Measurements from ENCODE around the gene BTG4. TPM values are rescaled to one million over a fixed set of nuclear protein-coding genes. Genes with fewer than 3 reads are reported as not detected.

Gene BTG4
- total RNA-seq, 1 donor from 2014 or later, result not detected

GRCh38 chr11:111540114-111540936 lies 28.1 kb upstream of the BTG4 start, which contains the start of gene LAYN:
Gene LAYN (plus strand): TSS chr11:111540720. CDS start chr11:111540844, 124 bp downstream.
- intact Hi-C loops (cut with DNase I), result no loop called here

GRCh38 chr11:111539426-111540113 lies 27.4 kb upstream of the BTG4 start:
- intact Hi-C loops (cut with DNase I), result no loop called here
- no peak for TF ChIP-seq CTCF (IDR thresholded peaks at IDR 0.05)
- Histone ChIP-seq H3K4me1 (peaks cover 0 to 14% of the 10 kb centered on the region in 2 donors), H3K36me3 (peaks cover 0 to 7% of the 10 kb centered on the region in 2 donors), H3K27me3 (no peaks in the 10 kb centered on the region), H3K27ac (peak overlapping the region in 1 of 2 donors; percentile 93), H3K9me3 (no peaks in the 10 kb centered on the region), H3K4me3 (peak overlapping the region; percentile 71 to 83)
- DNase-seq (ENCODE audit: low spot score in 2 of 2), result no peak

More at GRCh38 chr11:111540114-111540936, 28.1 kb upstream of the BTG4 start, which contains the start of gene LAYN:
- Histone ChIP-seq H3K9me3 (no peaks in the 10 kb centered on the region), H3K27me3 (no peaks in the 10 kb centered on the region), H3K4me1 (peaks cover 0 to 14% of the 10 kb centered on the region in 2 donors), H3K27ac (peak within 1 kb of the TSS; percentile 86 to 93), H3K4me3 (peak within 1 kb of the TSS; percentile 71 to 83), H3K36me3 (peaks cover 0 to 9% of the 10 kb centered on the region in 2 donors)
- peak in 1 of 2 donors; percentile 82 for DNase-seq (ENCODE audit: low spot score in 2 of 2)
- no peak for TF ChIP-seq CTCF (IDR thresholded peaks at IDR 0.05)

- no peaks in the 10 kb centered on the region for H3K36me3 ChIP-seq
- TF ChIP-seq CTCF (IDR thresholded peaks at IDR 0.05), result no peak
- H3K4me3 ChIP-seq, result no peak overlapping the region
- peaks cover 0 to 14% of the 10 kb centered on the region in 2 donors for H3K4me1 ChIP-seq
- H3K27ac ChIP-seq, result no peak overlapping the region
- H3K9me3 ChIP-seq, result no peaks in the 10 kb centered on the region
- intact Hi-C loops (cut with DNase I), result no loop called here
- no peaks in the 10 kb centered on the region for H3K27me3 ChIP-seq
- DNase-seq (ENCODE audit: low spot score in 2 of 2), result no peak
Observed at GRCh38 chr11:111538407-111539114, 26.4 kb upstream of the BTG4 start.

GRCh38 chr11:111537336-111537860 lies 25.2 kb upstream of the BTG4 start:
- no peak for DNase-seq (ENCODE audit: low spot score in 2 of 2)
- no peaks in the 10 kb centered on the region for H3K9me3 ChIP-seq
- TF ChIP-seq CTCF (IDR thresholded peaks at IDR 0.05), result no peak
- intact Hi-C loops (cut with DNase I), result no loop called here
- H3K36me3 ChIP-seq, result no peaks in the 10 kb centered on the region
- H3K27me3 ChIP-seq, result no peaks in the 10 kb centered on the region
- H3K4me3 ChIP-seq, result no peak overlapping the region
- H3K4me1 ChIP-seq, result peaks cover 0 to 14% of the 10 kb centered on the region in 2 donors
- no peak overlapping the region for H3K27ac ChIP-seq

GRCh38 chr11:111535281-111535680 lies 23.1 kb upstream of the BTG4 start:
- Histone ChIP-seq H3K4me1 (peaks cover 0 to 7% of the 10 kb centered on the region in 2 donors), H3K27me3 (no peaks in the 10 kb centered on the region)
- TF ChIP-seq CTCF (IDR thresholded peaks at IDR 0.05), result no peak

More at GRCh38 chr11:111535281-111535680, 23.1 kb upstream of the BTG4 start:
- Histone ChIP-seq H3K27ac (no peak overlapping the region), H3K36me3 (no peaks in the 10 kb centered on the region), H3K9me3 (no peaks in the 10 kb centered on the region), H3K4me3 (no peak overlapping the region)
- no peak for DNase-seq (ENCODE audit: low spot score in 2 of 2)
- intact Hi-C loops (cut with DNase I), result no loop called here
